Measurements from ENCODE around the gene CBX2.

DNA sequence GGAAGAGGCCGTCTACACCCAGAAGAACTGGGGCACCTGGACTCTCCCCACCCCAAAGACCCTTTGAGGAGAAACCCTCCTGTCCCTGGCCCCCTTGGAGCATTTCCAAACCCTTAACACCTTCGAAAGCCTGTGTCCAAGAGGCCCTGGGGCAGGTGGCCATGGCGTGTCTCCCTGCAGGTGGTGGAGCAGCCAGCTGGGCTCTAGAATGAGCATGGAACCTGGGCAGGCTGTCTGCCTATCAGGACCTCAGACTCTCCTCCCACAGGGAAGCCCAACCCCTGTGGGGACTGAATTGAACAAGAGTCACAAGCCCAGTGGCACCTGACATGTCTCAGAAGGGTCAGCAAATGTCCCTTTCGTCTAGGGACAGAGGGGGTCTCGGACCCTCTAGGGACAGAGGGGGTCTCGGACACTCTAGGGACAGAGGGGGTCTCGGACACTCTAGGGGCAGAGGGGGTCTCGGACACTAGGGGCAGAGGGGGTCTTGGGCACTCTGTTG is 52.9 kb downstream of the CBX2 start:
- TF ChIP-seq POLR2A (IDR thresholded peaks at IDR 0.05) (no peak), CTCF (IDR thresholded peaks at IDR 0.05) (no peak)
